WI38 (cell line): ENCODE measurements around the gene SPRYD4.

Experiments used
- H3K4me3 ChIP-seq: 2 replicates; pipeline ENCODE4 v1.5.1; 2011; ENCODE audit warnings: low read depth, mild to moderate bottlenecking, control low read depth, low read length
- CTCF ChIP-seq: IDR thresholded peaks from 2 replicates; pipeline ENCODE4 v1.5.1; 2012; ENCODE audit warnings: low read depth, mild to moderate bottlenecking, control low read depth, low read length

The SPRYD4 gene

DNA sequence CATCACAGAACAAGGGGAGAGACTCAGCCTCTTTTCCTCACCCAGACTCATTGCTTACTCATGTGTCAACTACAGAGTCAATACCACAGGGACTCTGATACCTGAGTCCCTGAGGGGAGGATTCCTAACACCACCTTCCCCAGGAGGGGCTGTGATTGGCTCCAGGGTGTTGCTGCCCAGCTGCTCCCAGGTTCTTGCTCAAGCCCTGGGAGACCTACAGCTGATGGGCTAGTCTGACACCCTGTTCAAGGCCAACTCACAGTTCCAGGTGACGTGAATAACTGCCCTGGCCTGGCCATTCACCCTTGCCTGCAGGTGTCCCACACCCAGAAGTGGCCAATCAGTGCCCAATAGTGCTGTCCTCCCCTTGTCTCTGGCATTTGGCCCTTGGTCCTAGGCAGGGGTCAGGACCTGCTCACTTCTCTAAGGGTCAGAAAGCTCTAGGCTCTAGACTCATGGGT lies 8.6 kb downstream of the SPRYD4 start:
- no peak for TF ChIP-seq CTCF
- H3K4me3 ChIP-seq = no peak overlapping the region

GRCh38 chr12:56477521-56478225 lies 9.3 kb downstream of the SPRYD4 start:
- no peak overlapping the region for H3K4me3 ChIP-seq
- TF ChIP-seq CTCF = no peak

GRCh38 chr12:56479625-56480024 lies 11.2 kb downstream of the SPRYD4 start:
- TF ChIP-seq CTCF = no peak
- H3K4me3 ChIP-seq = no peak overlapping the region

GRCh38 chr12:56484566-56484965 lies 16.2 kb downstream of the SPRYD4 start:
- H3K4me3 ChIP-seq = no peak overlapping the region
- no peak for TF ChIP-seq CTCF

GRCh38 chr12:56486694-56487093 lies 18.3 kb downstream of the SPRYD4 start:
- no peak overlapping the region for H3K4me3 ChIP-seq
- no peak for TF ChIP-seq CTCF

DNA sequence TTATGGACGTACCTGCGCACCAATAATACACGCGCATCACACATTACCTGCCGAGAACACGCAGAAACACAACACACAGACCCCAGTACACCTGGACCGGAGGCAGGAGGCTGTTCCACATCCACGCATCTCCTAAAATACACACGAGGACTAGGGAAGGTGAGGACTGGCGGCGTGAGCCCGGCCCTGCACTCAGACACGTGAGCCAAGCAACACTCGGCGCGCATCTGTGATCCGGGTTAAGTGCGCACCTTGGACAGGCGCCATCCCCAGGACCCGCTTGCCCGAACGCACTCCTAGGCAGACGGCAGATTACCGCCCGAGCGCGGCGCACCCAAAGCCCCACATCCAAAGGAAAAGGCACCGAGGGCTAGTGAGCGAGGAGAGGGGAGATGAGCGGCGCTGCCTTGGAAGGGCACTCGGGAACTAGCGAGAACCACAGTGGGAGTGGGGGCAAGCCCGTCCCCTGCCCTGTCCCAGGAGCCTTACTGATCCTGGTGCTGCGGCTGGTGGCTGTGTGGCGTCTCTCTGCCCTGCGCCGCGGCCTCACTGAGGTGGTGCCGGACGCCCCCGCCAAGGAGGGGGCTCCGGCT lies 19.2 kb downstream of the SPRYD4 start:
- H3K4me3 ChIP-seq = peak overlapping the region; percentile 54
- no peak for TF ChIP-seq CTCF
